ENCODE measurements around the gene CGB8.

Gene CGB8

DNA sequence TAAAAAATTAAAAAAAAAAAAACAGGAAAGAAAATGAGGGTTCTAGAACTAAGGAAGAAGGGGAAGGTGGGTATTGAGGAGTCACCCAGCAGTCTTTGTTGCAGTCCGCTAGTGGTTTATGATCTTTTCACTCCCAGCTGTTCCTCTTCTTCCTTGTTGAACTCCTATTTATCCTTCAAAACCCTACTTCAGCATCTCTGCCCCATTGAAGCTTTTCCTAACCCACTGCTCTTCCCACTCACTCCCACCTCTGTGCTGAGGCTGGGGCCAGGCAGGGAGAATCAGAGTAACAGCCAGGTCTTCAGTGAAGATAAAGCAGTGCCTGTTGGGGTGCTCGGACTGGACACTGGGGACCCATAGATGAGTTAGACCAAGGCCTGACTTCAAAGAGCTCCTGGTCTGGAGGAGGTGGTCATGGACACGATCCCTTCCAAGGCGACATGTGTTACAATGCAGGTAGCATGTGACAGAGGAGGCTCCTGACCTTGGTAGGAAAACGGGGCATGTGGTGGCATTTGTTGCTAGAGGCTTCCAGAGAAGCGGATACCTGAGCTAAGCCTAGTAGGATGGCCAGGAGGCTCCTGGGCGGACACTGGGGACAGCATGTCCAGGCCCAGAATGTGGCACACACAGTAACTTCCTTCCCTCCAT is 43.8 kb downstream of the CGB8 start:
- no peak for DNase-seq (ENCODE audit: low read depth)

DNA sequence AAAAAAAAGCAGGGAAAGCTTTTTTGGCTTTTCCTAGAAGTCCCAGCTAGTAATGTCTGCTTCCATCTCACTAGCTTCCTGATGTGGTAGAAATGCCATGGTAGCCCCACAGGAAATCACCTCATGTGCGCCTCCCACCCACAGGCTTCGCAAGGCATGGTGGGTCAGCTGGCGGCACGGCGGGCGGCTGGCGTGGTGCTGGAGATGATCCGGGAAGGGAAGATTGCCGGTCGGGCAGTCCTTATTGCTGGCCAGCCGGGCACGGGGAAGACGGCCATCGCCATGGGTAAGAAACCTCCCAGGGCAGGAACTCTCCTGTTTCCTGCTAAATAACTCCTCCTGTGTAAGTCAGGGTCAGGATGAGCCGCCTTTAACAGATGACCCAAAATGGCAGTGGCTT is 44.8 kb downstream of the CGB8 start:
- DNase-seq (ENCODE audit: low read depth), result no peak

DNA sequence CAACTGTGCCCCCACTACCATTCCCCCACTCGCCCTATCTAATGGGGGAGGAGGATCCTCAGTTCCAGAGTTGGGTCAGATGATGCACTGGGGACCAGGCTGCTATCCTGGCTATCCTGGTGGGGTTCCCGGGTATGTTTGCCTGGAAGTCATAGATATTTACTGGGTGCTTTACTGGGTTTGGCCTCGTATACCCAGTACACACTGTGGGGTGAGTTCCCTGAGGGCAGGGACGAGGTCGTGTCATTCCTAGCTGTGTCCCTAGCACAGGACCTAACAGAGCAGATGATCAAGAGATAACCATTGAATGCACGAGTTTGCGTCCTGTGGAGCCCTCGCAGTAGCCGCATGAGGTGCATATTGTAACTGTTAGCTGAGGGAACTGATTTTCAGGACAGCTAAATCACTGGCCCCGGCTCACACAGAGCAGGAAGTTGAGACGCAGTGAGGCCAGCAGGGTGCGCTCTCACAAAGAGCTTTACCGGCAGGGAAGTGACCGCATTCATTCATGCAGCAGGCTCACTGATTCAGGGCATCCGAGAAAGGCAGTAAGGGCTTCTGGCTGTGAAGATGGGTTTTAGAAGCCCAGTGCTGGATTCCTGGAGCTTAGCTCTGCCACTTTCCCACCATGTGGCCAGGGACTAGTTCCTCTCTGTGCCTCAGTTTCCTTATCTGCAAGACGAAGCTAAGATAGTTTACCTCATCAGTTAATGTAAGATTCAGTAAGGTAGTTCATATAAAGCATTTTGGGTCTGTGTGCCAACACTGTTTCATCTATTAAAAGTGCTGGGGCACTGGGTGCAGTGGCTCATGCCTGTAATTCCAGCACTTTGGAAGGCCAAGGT is 49.2 kb downstream of the CGB8 start:
- peak; percentile 36 for DNase-seq (ENCODE audit: low read depth)

DNA sequence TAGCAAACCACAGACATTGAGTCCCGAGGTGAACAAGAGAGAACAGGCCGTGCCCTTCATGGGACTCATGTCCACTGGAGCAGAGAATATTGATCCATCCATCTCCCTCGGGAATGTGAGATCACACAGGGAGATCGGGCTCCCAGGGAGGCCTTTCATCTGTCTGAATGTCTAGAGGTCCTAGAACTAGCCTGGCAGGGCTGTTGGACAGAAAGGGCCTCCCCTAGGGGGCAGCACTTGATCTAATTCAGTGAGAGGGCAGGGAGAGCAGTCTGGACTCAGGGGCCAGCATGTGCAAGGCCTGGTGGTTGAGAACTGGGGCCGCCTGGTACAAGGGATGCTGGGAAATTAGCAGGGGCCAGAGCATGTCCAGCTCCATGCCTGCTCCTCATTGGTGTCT is 50.9 kb downstream of the CGB8 start:
- DNase-seq (ENCODE audit: low read depth), result peak; percentile 31

Data from stimulated activated CD8-positive, alpha-beta memory T cell treated with anti-CD3 and anti-CD28 coated beads, Interleukin-7, amount 100 ng/mL, for 24 hours (primary cell).